ENCODE results near the gene HOXA6. TPM values are rescaled to one million over a fixed set of nuclear protein-coding genes. Genes with fewer than 3 reads are reported as not detected.

The HOXA6 gene
- total and polyA plus RNA-seq, 2 of the 4 experiments (the other 2 are of a cell fraction) = 1.4 to 1.8 TPM

GRCh38 chr7:27124096-27124901, 23.3 kb downstream of the HOXA6 start:
- intact Hi-C loops (cut with micrococcal nuclease) = loop anchor here (5.0 kb wide), 1 partner anchor 922 kb away; the partner anchor contains the start of genes CBX3 and HNRNPA2B1
- in situ Hi-C loops (cut with MboI; ENCODE audit: low sequenced_read_pairs) = no loop called here
- POLR2A ChIA-PET (ENCODE audit: unreplicated experiment) = interaction anchor here (1.0 kb wide), 1 partner anchor 26 kb away, joined by 3 read pairs; no protein-coding TSS in a partner anchor
- TF ChIP-seq, protein P1, sequence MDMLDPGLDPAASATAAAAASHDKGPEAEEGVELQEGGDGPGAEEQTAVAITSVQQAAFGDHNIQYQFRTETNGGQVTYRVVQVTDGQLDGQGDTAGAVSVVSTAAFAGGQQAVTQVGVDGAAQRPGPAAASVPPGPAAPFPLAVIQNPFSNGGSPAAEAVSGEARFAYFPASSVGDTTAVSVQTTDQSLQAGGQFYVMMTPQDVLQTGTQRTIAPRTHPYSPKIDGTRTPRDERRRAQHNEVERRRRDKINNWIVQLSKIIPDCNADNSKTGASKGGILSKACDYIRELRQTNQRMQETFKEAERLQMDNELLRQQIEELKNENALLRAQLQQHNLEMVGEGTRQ (IDR thresholded peaks at IDR 0.05; ENCODE audit: low read depth, low read length) = peak; percentile 83
- TF ChIP-seq FOS (IDR thresholded peaks at IDR 0.05; ENCODE audit: low read depth, low read length) (peak; percentile 87), POLR2A (IDR thresholded peaks at IDR 0.05; ENCODE audit: low read depth, low read length) (no peak), MAZ (IDR thresholded peaks at IDR 0.05; ENCODE audit: borderline replicate concordance, low read depth, low read length) (0 out of 2 replicates have a peak, but pooled peaks have one; percentile 10), SMC3 (IDR thresholded peaks at IDR 0.05; ENCODE audit: low read depth, low read length) (no peak), MXI1 (IDR thresholded peaks at IDR 0.05; ENCODE audit: borderline replicate concordance, low read depth, low read length) (peak; percentile 59), RAD21 (IDR thresholded peaks at IDR 0.05; ENCODE audit: low read length) (no peak; the same call in 1 of the 2 replicates), RFX5 (IDR thresholded peaks at IDR 0.05; ENCODE audit: low read depth, low read length) (no peak), NFE2L2 (IDR thresholded peaks at IDR 0.05; ENCODE audit: low read depth, low read length) (no peak), ELK1 (IDR thresholded peaks at IDR 0.05; ENCODE audit: borderline replicate concordance, low read depth, low read length) (no peak), CEBPB (IDR thresholded peaks at IDR 0.05; ENCODE audit: low read depth, low read length) (0 out of 2 replicates have a peak, but pooled peaks have one; percentile 6), RCOR1 (IDR thresholded peaks at IDR 0.05; ENCODE audit: insufficient replicate concordance, low read length) (peak; percentile 47)
- TF ChIP-seq, protein P2, sequence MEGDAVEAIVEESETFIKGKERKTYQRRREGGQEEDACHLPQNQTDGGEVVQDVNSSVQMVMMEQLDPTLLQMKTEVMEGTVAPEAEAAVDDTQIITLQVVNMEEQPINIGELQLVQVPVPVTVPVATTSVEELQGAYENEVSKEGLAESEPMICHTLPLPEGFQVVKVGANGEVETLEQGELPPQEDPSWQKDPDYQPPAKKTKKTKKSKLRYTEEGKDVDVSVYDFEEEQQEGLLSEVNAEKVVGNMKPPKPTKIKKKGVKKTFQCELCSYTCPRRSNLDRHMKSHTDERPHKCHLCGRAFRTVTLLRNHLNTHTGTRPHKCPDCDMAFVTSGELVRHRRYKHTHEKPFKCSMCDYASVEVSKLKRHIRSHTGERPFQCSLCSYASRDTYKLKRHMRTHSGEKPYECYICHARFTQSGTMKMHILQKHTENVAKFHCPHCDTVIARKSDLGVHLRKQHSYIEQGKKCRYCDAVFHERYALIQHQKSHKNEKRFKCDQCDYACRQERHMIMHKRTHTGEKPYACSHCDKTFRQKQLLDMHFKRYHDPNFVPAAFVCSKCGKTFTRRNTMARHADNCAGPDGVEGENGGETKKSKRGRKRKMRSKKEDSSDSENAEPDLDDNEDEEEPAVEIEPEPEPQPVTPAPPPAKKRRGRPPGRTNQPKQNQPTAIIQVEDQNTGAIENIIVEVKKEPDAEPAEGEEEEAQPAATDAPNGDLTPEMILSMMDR (conservative IDR thresholded peaks at IDR 0.05; ENCODE audit: low read depth, low read length) = no peak

More at GRCh38 chr7:27124096-27124901, 23.3 kb downstream of the HOXA6 start:
- CTCF ChIA-PET = interaction anchor here (1.0 kb wide), 1 partner anchor 755 kb away, joined by 3 read pairs; no protein-coding TSS in a partner anchor
- BruUV-seq (replicated peaks) = no TSS peak
- Histone ChIP-seq H3K36me3 (ENCODE audit: control insufficient read depth, insufficient read depth, low read length) (peaks cover 3% of the 10 kb centered on the region; the same call in 1 of the 2 replicates), H3K4me2 (ENCODE audit: low read depth, low read length) (peak overlapping the region; percentile 95), H3K14ac (replicated peaks; ENCODE audit: low read depth, low read length) (peak overlapping the region; percentile 94), H2AK9ac (replicated peaks; ENCODE audit: low read depth, low read length, poor library complexity) (peak overlapping the region; percentile 30), H3K56ac (ENCODE audit: extremely low read depth, insufficient read depth, low read length) (peak overlapping the region; percentile 76; the same call in 1 of the 2 replicates), H4K5ac (ENCODE audit: low read depth, low read length) (peak overlapping the region; percentile 50; the same call in 1 of the 2 replicates), H3K23ac (ENCODE audit: low read depth, low read length) (peak overlapping the region; percentile 89), H3K4me1 (ENCODE audit: control insufficient read depth, insufficient read depth, low read length) (peaks cover 35% of the 10 kb centered on the region), H3K27ac (ENCODE audit: insufficient read depth, low read length) (peak overlapping the region; percentile 99), H3K18ac (ENCODE audit: low read depth, low read length) (peak overlapping the region; percentile 67), H3K4ac (ENCODE audit: low read depth, low read length) (peak overlapping the region; percentile 98), H3K27me3 (ENCODE audit: control insufficient read depth, insufficient read depth, low read length) (no peaks in the 10 kb centered on the region), H4K91ac (ENCODE audit: insufficient read depth, low read depth, low read length) (peak overlapping the region; percentile 96), H2BK5ac (ENCODE audit: low read depth, low read length, poor library complexity, severe bottlenecking) (peak overlapping the region; percentile 88), H3K4me3 (ENCODE audit: insufficient read depth, low read depth, low read length) (peak overlapping the region; percentile 48), H4K20me1 (ENCODE audit: insufficient read depth, low read length) (no peaks in the 10 kb centered on the region), H3K9ac (ENCODE audit: low read depth, low read length) (peak overlapping the region; percentile 96), H2BK120ac (ENCODE audit: low read depth, low read length) (peak overlapping the region; percentile 94), H4K8ac (ENCODE audit: low read depth in 2 of 2, low read length in 2 of 2) (peak overlapping the region; percentile 74 to 90), H2BK15ac (ENCODE audit: low read depth, low read length) (peak overlapping the region; percentile 64; the same call in 2 of the 3 replicates), H3K79me1 (ENCODE audit: low read depth in 1 of 2, low read length in 2 of 2) (peaks cover 12 to 51% of the 10 kb centered on the region in 2 experiments), H3K9me3 (ENCODE audit: control insufficient read depth, insufficient read depth, low read length) (no peaks in the 10 kb centered on the region), H2AFZ (replicated peaks; ENCODE audit: low read length, poor library complexity) (peak overlapping the region; percentile 36), H2BK20ac (ENCODE audit: low read depth, low read length) (peak overlapping the region; percentile 75), H2AK5ac (ENCODE audit: low read depth, low read length) (peak overlapping the region; percentile 77), H3K9me1 (ENCODE audit: insufficient read depth, low read length) (peaks cover 10% of the 10 kb centered on the region)
- DNase-seq (peak; percentile 97), ATAC-seq (ENCODE audit: low read depth) (peak; percentile 36)
- WGBS, 2 experiments (ENCODE audit: extremely low coverage in 2 of 2, insufficient read length in 1 of 2) = 1% methylated on average over 25 of the region's 43 CpGs; no CpG with 5 or more reads in 1 of the 2 experiments
- dilution Hi-C loops (cut with HindIII; ENCODE audit: low sequenced_read_pairs, unreplicated experiment) = no loop called here
